GM12872 (cell line): Measurements from ENCODE around the gene FRMD5.

Experiments used
- TF ChIP-seq, protein P1 (sequence below): IDR thresholded peaks from 3 replicates; pipeline ENCODE4 v1.5.1; 2011; ENCODE audit warnings: low read depth, mild to moderate bottlenecking, low read length, moderate library complexity; ENCODE audit not compliant: insufficient read depth

The FRMD5 gene

DNA sequence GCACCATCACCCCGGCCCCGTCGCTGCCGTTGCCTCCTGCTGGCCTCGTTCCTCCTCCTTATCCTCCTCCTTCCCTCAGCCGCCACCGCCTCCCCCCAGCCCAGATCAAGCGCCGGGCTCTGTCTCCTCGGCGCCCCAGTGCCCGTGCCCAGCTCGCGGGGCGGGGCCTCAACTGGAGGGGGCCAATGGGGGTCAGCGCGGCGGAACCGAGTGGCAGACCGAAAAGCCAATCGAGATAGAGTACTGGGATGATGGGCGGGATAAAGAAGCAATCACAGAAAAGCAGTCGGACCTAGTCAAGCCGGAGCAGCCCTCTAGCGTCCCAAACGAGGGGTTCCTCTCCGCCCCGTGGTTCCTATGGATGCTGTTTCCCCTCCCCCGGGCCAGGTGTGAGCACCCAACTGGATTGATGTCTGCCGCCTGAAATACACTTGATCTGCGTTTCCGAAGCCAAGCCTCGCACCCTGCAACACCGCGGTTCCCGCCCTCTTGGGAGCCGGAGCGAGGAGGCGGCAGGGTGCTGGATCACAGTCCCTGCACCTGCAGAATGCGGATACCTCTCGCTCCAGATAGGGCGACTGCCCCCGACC lies at the start of gene FRMD5:
Gene FRMD5, minus strand, starts transcription at position 121 of the 590 bp plus-strand sequence.
- TF ChIP-seq, protein P1, sequence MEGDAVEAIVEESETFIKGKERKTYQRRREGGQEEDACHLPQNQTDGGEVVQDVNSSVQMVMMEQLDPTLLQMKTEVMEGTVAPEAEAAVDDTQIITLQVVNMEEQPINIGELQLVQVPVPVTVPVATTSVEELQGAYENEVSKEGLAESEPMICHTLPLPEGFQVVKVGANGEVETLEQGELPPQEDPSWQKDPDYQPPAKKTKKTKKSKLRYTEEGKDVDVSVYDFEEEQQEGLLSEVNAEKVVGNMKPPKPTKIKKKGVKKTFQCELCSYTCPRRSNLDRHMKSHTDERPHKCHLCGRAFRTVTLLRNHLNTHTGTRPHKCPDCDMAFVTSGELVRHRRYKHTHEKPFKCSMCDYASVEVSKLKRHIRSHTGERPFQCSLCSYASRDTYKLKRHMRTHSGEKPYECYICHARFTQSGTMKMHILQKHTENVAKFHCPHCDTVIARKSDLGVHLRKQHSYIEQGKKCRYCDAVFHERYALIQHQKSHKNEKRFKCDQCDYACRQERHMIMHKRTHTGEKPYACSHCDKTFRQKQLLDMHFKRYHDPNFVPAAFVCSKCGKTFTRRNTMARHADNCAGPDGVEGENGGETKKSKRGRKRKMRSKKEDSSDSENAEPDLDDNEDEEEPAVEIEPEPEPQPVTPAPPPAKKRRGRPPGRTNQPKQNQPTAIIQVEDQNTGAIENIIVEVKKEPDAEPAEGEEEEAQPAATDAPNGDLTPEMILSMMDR: peak; percentile 34; the same call in 2 of the 3 replicates

DNA sequence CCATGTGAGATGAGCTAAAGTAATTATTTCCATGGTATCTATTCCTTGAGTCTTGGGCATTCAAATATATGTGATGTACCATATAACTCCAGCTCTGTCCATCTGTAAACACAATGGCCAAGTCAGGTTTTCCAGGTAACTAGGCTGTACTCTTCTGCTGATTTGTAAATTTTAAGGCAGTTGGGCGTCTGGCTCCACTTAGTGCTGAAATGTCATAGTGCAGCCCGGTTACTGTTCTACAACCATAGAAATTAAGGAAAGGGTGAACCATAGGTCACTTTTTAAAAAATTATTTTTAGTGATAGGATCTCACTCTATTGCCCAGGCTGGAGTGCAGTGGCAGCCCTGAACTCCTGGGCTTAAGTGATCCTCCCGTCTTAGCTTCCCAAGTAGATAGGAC lies 48.8 kb upstream of the FRMD5 start:
- TF ChIP-seq, protein P1: no peak

DNA sequence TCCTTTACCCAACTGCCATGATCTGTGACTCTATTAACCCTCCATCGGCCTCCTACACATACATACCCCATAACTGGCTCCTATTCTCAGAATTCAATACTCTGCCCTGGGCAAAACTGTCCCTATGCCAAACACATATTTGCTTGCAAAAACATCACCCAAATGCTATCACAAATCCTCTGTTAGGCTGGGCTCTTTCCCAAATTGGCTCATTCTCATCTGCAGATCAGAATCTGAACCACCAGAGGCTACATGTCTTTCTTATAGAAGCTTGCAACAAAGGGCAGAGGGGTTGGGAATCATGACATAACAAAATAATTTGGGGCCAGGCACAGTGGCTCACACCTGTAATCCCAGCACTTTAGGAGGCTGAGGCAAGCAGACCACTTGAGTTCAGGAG lies 48.1 kb upstream of the FRMD5 start:
- TF ChIP-seq, protein P1: no peak

DNA sequence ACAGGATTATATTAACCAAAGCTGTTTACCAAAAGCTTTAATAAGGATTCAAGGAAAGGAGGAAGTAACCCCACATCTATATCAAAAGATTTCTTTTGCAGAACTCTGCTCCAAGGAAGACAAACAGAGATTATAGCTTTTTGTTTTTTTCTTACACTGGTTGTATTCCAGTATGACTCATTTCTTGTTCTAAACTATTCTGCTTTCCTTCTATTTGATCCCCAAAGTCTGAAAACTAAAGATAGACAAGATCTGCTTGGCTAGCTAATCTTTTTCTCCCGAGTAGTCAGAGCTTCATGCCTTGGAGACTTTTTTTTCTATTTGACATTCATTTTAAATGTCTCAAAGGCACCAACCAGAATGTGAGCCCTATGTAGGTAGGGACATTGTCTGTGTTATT lies 36.8 kb upstream of the FRMD5 start:
- TF ChIP-seq, protein P1: no peak

DNA sequence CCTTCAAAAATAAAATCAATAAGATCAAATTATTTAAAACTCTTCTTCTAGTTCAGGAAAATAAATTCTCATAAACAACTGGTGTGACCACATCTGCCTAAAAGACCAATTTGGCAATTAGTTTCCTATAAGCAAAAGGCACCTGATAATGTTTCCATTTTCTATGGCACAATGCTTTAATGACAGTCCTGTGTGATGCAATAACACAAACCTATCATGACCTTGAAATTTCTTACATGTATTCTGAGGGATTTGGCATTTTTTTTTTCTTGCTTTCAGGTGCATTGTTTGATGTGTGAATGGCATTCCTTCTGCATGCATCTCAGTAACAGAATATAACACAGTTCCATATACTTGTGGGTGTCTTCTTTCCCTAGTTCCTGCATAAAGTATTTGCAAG lies 32.5 kb upstream of the FRMD5 start:
- TF ChIP-seq, protein P1: no peak

DNA sequence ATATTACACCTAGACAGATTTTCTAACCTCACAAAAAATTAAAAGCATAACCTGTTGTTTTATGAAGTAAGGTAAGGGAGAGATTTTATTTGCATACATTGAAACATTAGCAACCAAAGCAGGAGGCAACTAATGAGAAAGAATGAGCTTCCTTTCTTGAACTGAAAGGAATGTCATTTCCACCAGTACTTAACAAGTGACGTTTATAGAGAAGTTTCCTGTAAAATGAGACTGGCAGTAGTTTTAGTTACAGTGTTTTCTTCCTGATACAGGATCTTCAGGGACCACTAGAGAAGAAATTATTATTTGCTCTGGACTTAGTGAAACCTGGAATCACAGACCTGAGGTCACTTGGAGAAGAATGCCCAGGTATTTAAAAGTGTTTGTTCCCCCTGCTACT lies 27.4 kb upstream of the FRMD5 start:
- TF ChIP-seq, protein P1: no peak

DNA sequence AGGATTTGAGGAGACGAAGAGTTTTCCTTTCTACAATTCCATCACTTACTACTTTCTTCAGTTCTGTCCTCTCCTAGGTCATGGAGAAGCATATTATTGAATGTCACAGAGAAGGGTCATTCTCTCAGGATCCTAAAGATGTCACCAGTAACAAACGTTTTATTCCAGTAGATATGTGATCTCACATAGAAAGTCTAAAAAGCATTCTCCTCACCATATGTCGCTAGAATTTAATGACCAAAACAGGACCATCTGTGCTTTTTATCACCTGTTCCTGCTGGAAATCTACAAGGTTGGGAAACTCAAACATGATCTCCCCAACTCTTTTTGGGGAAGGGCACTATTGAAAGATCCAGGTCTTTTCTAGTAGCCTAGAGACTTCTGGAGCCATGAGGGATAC lies 24.0 kb upstream of the FRMD5 start:
- TF ChIP-seq, protein P1: no peak

DNA sequence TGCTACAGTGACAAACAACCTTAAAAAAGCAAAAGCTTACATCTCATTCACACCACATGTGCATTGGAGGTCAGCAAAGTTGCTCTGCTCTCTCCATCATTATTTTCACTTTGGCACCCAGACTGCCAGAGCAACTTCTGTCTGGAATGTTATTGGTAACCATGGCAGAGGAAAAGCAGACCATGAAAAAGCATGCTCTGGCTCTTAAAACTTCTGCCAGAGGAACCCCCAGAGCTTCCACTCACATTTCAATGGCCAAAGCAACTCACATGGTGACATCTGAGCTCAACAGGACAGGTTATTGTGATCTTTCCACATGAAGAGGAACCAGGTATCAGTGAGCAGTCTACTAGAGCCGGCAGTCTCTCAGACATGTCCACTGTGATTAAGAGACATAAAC lies 21.9 kb upstream of the FRMD5 start:
- TF ChIP-seq, protein P1: no peak
